ENCODE measurements around the gene ORMDL1.
"Not testable (repeated sequence)": the region's sequence is repeated elsewhere in the genome, so short reads cannot be mapped to it uniquely, and the experiment has no call there.

Gene ORMDL1

GRCh38 chr2:189782221-189782671 lies 1.9 kb downstream of the ORMDL1 start:
- TF ChIP-seq CTCF (IDR thresholded peaks at IDR 0.05; ENCODE audit: low read depth, low read length) = no peak
- no peak overlapping the region for H3K4me3 ChIP-seq (ENCODE audit: low read depth, low read length)
- DNase-seq (ENCODE audit: low read depth, low spot score) = no peak
- in situ Hi-C loops (cut with HindIII; ENCODE audit: low sequenced_read_pairs) = no loop called here

- TF ChIP-seq CTCF (IDR thresholded peaks at IDR 0.05; ENCODE audit: low read depth, low read length) = no peak
- DNase-seq (ENCODE audit: low read depth, low spot score) = no peak
- in situ Hi-C loops (cut with HindIII; ENCODE audit: low sequenced_read_pairs) = no loop called here
- no peak overlapping the region for H3K4me3 ChIP-seq (ENCODE audit: low read depth, low read length)
Measured at GRCh38 chr2:189772212-189772611, 11.9 kb downstream of the ORMDL1 start.

- DNase-seq (ENCODE audit: low read depth, low spot score) = no peak
- H3K4me3 ChIP-seq (ENCODE audit: low read depth, low read length) = no peak overlapping the region
- TF ChIP-seq CTCF (IDR thresholded peaks at IDR 0.05; ENCODE audit: low read depth, low read length) = no peak
- in situ Hi-C loops (cut with HindIII; ENCODE audit: low sequenced_read_pairs) = no loop called here
Measured at GRCh38 chr2:189770590-189771322, 13.4 kb downstream of the ORMDL1 start.

- H3K4me3 ChIP-seq (ENCODE audit: low read depth, low read length) = no peak overlapping the region
- no peak for TF ChIP-seq CTCF (IDR thresholded peaks at IDR 0.05; ENCODE audit: low read depth, low read length)
- peak; percentile 20 for DNase-seq (ENCODE audit: low read depth, low spot score)
- in situ Hi-C loops (cut with HindIII; ENCODE audit: low sequenced_read_pairs) = no loop called here
Measured at GRCh38 chr2:189763908-189764661, 20.1 kb downstream of the ORMDL1 start.

GRCh38 chr2:189762551-189763298 lies 21.4 kb downstream of the ORMDL1 start, which contains the start of gene OSGEPL1:
Gene OSGEPL1, minus strand, starts transcription at chr2:189762792. Its CDS starts 1,152 bp downstream, at chr2:189761640.
- peak; percentile 95 for DNase-seq (ENCODE audit: low read depth, low spot score)
- in situ Hi-C loops (cut with HindIII; ENCODE audit: low sequenced_read_pairs) = no loop called here
- peak; percentile 63 for TF ChIP-seq CTCF (IDR thresholded peaks at IDR 0.05; ENCODE audit: low read depth, low read length)
- H3K4me3 ChIP-seq (ENCODE audit: low read depth, low read length) = peak within 1 kb of the TSS; percentile 87

- DNase-seq (ENCODE audit: low read depth, low spot score) = no peak
- in situ Hi-C loops (cut with HindIII; ENCODE audit: low sequenced_read_pairs) = no loop called here
- H3K4me3 ChIP-seq (ENCODE audit: low read depth, low read length) = peak overlapping the region; percentile 87
- TF ChIP-seq CTCF (IDR thresholded peaks at IDR 0.05; ENCODE audit: low read depth, low read length) = no peak
Measured at GRCh38 chr2:189762229-189762550, 21.9 kb downstream of the ORMDL1 start.

- H3K4me3 ChIP-seq (ENCODE audit: low read depth, low read length); DNase-seq (ENCODE audit: low read depth, low spot score); in situ Hi-C loops (cut with HindIII; ENCODE audit: low sequenced_read_pairs): not testable (repeated sequence)
Measured at GRCh38 chr2:189760154-189760553, 24.0 kb downstream of the ORMDL1 start.
